OCI-LY7 (cell line): ENCODE measurements around the gene MRPL10.

ENCODE experiments used
- EZH2phosphoT487 ChIP-seq: fragments of 200-600 bp; sonication (generic); IDR thresholded peaks from 2 replicates; pipeline ENCODE4 v1.6.1; 2018; ENCODE audit warnings: low read depth, borderline replicate concordance, mild to moderate bottlenecking, mixed run types, antibody characterized with exemption, low read length, moderate library complexity, mixed read lengths
- TF ChIP-seq, protein P1 (sequence below): fragments of 200-600 bp; sonication (generic); conservative IDR thresholded peaks from 2 replicates; pipeline ENCODE4 v1.5.1; 2014; ENCODE audit warnings: mild to moderate bottlenecking, antibody characterized with exemption, low read length, moderate library complexity, mixed read lengths

DNA sequence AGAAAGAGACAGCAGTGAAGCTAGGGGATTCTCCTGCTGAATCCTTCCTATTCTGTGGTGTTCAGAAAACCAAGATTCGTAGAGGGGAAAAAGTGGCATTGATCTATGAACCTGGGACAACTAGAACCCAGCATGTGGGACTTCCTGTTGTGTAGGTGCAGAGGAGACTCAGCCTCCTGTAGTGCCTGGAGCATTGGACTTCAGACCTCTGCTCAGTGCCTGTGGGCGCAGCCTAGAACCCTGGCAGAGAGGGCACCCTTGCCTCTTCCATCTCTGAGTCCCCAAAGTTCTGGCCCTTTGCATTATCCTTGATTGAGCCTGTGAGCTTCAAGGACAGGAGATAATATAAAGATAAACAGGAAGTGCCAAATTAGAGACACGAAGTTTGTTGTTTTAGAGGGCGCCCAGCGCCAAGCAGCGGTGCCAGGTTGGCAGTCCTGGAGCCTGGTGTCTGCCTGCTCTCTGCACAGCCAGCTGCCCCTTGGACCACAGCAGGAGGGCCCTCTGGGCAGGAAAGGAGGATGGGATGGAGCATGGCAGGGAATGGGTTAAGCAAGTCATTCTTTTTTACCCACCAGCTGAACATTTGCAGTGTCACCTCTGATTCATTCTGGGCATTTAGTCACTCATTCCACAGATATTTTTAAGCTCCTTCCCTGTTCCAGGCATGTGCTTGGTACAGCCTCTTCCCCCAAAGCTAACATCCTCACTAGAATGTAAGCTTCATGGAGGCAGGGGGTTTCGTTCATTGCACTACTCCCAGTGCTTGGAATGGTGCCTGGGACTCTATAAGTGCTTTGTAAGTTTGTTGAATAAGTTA is 31.5 kb upstream of the MRPL10 start:
- TF ChIP-seq, protein P1, sequence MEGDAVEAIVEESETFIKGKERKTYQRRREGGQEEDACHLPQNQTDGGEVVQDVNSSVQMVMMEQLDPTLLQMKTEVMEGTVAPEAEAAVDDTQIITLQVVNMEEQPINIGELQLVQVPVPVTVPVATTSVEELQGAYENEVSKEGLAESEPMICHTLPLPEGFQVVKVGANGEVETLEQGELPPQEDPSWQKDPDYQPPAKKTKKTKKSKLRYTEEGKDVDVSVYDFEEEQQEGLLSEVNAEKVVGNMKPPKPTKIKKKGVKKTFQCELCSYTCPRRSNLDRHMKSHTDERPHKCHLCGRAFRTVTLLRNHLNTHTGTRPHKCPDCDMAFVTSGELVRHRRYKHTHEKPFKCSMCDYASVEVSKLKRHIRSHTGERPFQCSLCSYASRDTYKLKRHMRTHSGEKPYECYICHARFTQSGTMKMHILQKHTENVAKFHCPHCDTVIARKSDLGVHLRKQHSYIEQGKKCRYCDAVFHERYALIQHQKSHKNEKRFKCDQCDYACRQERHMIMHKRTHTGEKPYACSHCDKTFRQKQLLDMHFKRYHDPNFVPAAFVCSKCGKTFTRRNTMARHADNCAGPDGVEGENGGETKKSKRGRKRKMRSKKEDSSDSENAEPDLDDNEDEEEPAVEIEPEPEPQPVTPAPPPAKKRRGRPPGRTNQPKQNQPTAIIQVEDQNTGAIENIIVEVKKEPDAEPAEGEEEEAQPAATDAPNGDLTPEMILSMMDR: no peak
- TF ChIP-seq EZH2phosphoT487: no peak
